DOHH2 (cell line): Measurements from ENCODE around the gene BLOC1S1.

Experiments
- H3F3A ChIP-seq: fragments of 200-600 bp; sonication (generic), shearing (Covaris generic); 2 replicates; pipeline ENCODE4 v1.6.0; 2016; ENCODE audit warnings: antibody characterized with exemption, mild to moderate bottlenecking; ENCODE audit not compliant: control insufficient read depth, insufficient read depth
- H3K27ac ChIP-seq: fragments of 200-600 bp; sonication (generic); 2 replicates; pipeline ENCODE4 v1.5.1; 2014; ENCODE audit warnings: low read depth, mild to moderate bottlenecking, low read length, moderate library complexity
- H3K27me3 ChIP-seq: fragments of 200-600 bp; sonication (generic); 2 replicates; pipeline ENCODE4 v1.6.1; 2014; ENCODE audit warnings: mild to moderate bottlenecking, low read length, mixed read lengths; ENCODE audit not compliant: control insufficient read depth
- H3K36me3 ChIP-seq: fragments of 200-600 bp; sonication (generic); 2 replicates; pipeline ENCODE4 v1.6.1; 2014; ENCODE audit warnings: mild to moderate bottlenecking, low read length, moderate library complexity, mixed read lengths; ENCODE audit not compliant: control insufficient read depth
- H3K4me1 ChIP-seq: fragments of 200-600 bp; sonication (generic); 2 replicates; pipeline ENCODE4 v1.6.1; 2014; ENCODE audit warnings: mild to moderate bottlenecking, low read length, mixed read lengths; ENCODE audit not compliant: control insufficient read depth
- H3K4me2 ChIP-seq: fragments of 200-600 bp; sonication (generic); 2 replicates; pipeline ENCODE4 v1.6.0; 2014; ENCODE audit warnings: mild to moderate bottlenecking, low read length, moderate library complexity
- H3K4me3 ChIP-seq: fragments of 200-600 bp; sonication (generic); 2 replicates; pipeline ENCODE4 v1.5.1; 2014; ENCODE audit warnings: mild to moderate bottlenecking, low read length, mixed read lengths
- H3K79me2 ChIP-seq: fragments of 200-600 bp; sonication (generic); 2 replicates; pipeline ENCODE4 v1.6.1; 2014; ENCODE audit warnings: mild to moderate bottlenecking, low read length, mixed read lengths; ENCODE audit not compliant: control insufficient read depth
- H3K9me2 ChIP-seq: fragments of 200-600 bp; sonication (generic); replicated peaks from 2 replicates; pipeline ENCODE4 v1.6.1; 2014; ENCODE audit warnings: mild to moderate bottlenecking, low read length, mixed read lengths; ENCODE audit not compliant: control insufficient read depth
- H3K9me3 ChIP-seq: fragments of 200-600 bp; sonication (generic); 2 replicates; pipeline ENCODE4 v1.6.1; 2014; ENCODE audit warnings: antibody characterized with exemption, low read length, mixed read lengths; ENCODE audit not compliant: control insufficient read depth, insufficient read depth
- H4K20me1 ChIP-seq: fragments of 200-600 bp; sonication (generic); 2 replicates; pipeline ENCODE4 v1.6.0; 2014; ENCODE audit warnings: low read depth, mild to moderate bottlenecking, antibody characterized with exemption, low read length, moderate library complexity; ENCODE audit not compliant: control insufficient read depth, insufficient read depth
- EZH2phosphoT487 ChIP-seq: fragments of 200-600 bp; sonication (generic); IDR thresholded peaks from 2 replicates; pipeline ENCODE4 v1.6.1; 2017; ENCODE audit warnings: borderline replicate concordance, mild to moderate bottlenecking, antibody characterized with exemption, low read length, moderate library complexity, mixed read lengths
- TF ChIP-seq, protein P1 (sequence below): fragments of 200-600 bp; sonication (generic); IDR thresholded peaks from one replicate; pipeline ENCODE4 v1.5.1; 2014; ENCODE audit warnings: antibody characterized with exemption, mild to moderate bottlenecking, low read depth, low read length; ENCODE audit not compliant: poor library complexity, severe bottlenecking

The BLOC1S1 gene

DNA sequence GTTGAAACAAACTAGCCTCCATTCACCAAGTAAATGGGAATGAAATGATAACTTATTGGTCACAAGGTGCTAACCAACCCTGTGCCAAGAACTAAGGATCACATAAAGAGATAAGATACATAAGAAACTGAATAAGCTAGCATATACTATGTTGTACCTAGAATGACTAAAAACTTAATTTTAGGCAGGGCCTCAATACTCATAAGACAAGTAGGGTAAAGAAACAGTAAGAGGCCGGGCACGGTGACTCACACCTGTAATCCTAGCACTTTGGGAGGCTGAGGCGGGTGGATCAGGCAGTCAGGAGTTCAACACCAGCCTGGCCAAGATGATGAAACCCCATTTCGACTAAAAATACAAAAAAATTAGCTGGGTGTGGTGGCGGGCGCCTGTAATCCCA, 44.8 kb downstream of the BLOC1S1 start:
- no peak overlapping the region for H3K27ac ChIP-seq
- no peak overlapping the region for H3K4me2 ChIP-seq
- no peaks in the 10 kb centered on the region for H3K9me2 ChIP-seq
- no peaks in the 10 kb centered on the region for H4K20me1 ChIP-seq
- TF ChIP-seq EZH2phosphoT487 = no peak
- TF ChIP-seq, protein P1, sequence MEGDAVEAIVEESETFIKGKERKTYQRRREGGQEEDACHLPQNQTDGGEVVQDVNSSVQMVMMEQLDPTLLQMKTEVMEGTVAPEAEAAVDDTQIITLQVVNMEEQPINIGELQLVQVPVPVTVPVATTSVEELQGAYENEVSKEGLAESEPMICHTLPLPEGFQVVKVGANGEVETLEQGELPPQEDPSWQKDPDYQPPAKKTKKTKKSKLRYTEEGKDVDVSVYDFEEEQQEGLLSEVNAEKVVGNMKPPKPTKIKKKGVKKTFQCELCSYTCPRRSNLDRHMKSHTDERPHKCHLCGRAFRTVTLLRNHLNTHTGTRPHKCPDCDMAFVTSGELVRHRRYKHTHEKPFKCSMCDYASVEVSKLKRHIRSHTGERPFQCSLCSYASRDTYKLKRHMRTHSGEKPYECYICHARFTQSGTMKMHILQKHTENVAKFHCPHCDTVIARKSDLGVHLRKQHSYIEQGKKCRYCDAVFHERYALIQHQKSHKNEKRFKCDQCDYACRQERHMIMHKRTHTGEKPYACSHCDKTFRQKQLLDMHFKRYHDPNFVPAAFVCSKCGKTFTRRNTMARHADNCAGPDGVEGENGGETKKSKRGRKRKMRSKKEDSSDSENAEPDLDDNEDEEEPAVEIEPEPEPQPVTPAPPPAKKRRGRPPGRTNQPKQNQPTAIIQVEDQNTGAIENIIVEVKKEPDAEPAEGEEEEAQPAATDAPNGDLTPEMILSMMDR = no peak
- H3K36me3 ChIP-seq = peaks cover 79% of the 10 kb centered on the region
- H3K27me3 ChIP-seq = no peaks in the 10 kb centered on the region
- no peaks in the 10 kb centered on the region for H3K4me1 ChIP-seq
- H3K79me2 ChIP-seq = no peaks in the 10 kb centered on the region; the same call in 1 of the 2 replicates
- no peak overlapping the region for H3K4me3 ChIP-seq
- peaks cover 8% of the 10 kb centered on the region for H3F3A ChIP-seq
- H3K9me3 ChIP-seq = no peaks in the 10 kb centered on the region

DNA sequence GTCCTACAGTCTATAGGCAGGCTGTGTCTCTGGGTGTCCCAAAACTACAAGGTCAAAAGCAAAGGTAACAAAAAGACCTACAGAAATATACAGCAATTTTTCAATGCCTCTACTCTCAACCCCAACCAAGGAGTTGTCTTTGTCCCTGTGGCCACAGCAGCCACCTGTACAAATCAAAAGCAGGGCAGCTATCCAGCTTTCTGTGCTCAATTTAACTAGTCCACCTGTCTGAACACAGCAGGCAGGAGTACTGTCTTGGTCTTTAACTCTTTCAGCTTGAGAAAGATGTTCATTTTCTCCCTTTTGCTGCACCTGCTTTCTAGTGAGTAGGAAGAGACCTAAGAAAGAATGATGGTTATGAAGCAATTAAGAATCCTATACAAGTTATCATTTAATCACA, 46.8 kb downstream of the BLOC1S1 start:
- no peaks in the 10 kb centered on the region for H3K4me1 ChIP-seq
- no peaks in the 10 kb centered on the region for H3K9me2 ChIP-seq
- TF ChIP-seq EZH2phosphoT487 = no peak
- TF ChIP-seq, protein P1 = no peak

DNA sequence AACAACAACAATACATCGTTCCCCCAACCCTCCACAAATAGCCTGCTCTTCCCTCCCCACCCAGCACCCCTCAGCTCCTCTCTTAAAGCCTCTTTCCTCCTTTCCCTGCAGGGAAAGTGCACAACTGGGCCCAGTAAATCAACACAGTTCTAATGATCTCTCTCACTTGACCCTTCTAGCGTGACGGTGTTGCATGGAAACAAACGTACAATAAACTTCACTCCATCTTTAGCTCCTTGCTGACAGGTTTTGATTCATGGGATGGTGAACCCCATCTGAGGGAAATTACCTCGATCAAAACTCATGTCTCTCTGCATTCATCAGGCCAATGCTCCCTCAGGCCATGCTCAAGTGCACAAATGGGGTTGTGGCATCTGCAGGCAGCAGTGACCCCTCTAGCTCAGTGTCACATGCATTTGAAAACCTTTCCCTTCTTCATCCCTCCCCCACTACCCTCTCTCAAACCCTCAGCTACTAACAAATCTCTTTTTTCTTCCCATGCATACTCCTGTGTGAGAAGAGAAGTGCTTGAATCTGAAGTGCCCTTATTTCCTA, 50.0 kb downstream of the BLOC1S1 start:
- Histone ChIP-seq H3K27me3 (no peaks in the 10 kb centered on the region), H3K9me2 (no peaks in the 10 kb centered on the region), H4K20me1 (no peaks in the 10 kb centered on the region), H3K27ac (no peak overlapping the region), H3K4me1 (no peaks in the 10 kb centered on the region), H3K79me2 (peaks cover 6% of the 10 kb centered on the region), H3K4me2 (no peak overlapping the region), H3K4me3 (no peak overlapping the region), H3K9me3 (no peaks in the 10 kb centered on the region), H3F3A (peaks cover 5% of the 10 kb centered on the region; the same call in 1 of the 2 replicates), H3K36me3 (peaks cover 65% of the 10 kb centered on the region)
- TF ChIP-seq, protein P1 = no peak
- no peak for TF ChIP-seq EZH2phosphoT487

More for the DNA sequence above, 46.8 kb downstream of the BLOC1S1 start:
- Histone ChIP-seq H3K4me3 (no peak overlapping the region), H4K20me1 (no peaks in the 10 kb centered on the region), H3F3A (peaks cover 7% of the 10 kb centered on the region), H3K27ac (no peak overlapping the region), H3K9me3 (no peaks in the 10 kb centered on the region), H3K79me2 (peaks cover 6% of the 10 kb centered on the region), H3K36me3 (peaks cover 75% of the 10 kb centered on the region), H3K4me2 (no peak overlapping the region), H3K27me3 (no peaks in the 10 kb centered on the region)
